CD14-positive monocyte (primary cell): ENCODE results near the gene EPHA10. TPM values are rescaled to one million over a fixed set of nuclear protein-coding genes. Genes with fewer than 3 reads are reported as not detected.

ENCODE experiments used
- DNase-seq, 3 donors: peaks; one replicate each; pipeline ENCODE4 v3.0.0-alpha.2; 2011 to 2022
- H2AFZ ChIP-seq: 2 replicates; pipeline ENCODE4 v1.6.0; 2012; ENCODE audit warnings: mild to moderate bottlenecking, low read depth, low read length, inconsistent platforms; ENCODE audit not compliant: insufficient read depth, poor library complexity, severe bottlenecking
- H3K27ac ChIP-seq, 2 donors: 1 replicate in 1 of 2; 2 replicates in 1 of 2; pipeline ENCODE4 v1.5.1; 2012 to 2013; ENCODE audit warnings: low read length in 2 of 2, control low read depth in 1 of 2, inconsistent platforms in 1 of 2, low read depth in 1 of 2, mild to moderate bottlenecking in 1 of 2
- H3K27me3 ChIP-seq, 2 donors: one replicate each; pipeline versions ENCODE4 v1.6.0 to v1.6.1; 2011 to 2013; ENCODE audit warnings: low read length in 2 of 2; ENCODE audit not compliant: control insufficient read depth in 2 of 2, insufficient read depth in 2 of 2
- H3K36me3 ChIP-seq, 2 donors: replicated peaks in 1 of 2; 1 replicate in 1 of 2; 2 replicates in 1 of 2; pipeline versions ENCODE4 v1.5.1 to v1.6.1; 2012 to 2013; ENCODE audit warnings: low read length in 2 of 2, control low read depth in 1 of 2, inconsistent platforms in 1 of 2, mild to moderate bottlenecking in 1 of 2; ENCODE audit not compliant: insufficient read depth in 2 of 2, control insufficient read depth in 1 of 2
- H3K4me1 ChIP-seq, 2 donors: 1 replicate in 1 of 2; 2 replicates in 1 of 2; pipeline versions ENCODE4 v1.5.1 to v1.6.1; 2012 to 2013; ENCODE audit warnings: low read length in 2 of 2, control low read depth in 1 of 2, inconsistent platforms in 1 of 2, mild to moderate bottlenecking in 1 of 2, moderate library complexity in 1 of 2; ENCODE audit not compliant: insufficient read depth in 2 of 2, control insufficient read depth in 1 of 2
- H3K4me2 ChIP-seq: replicated peaks from 2 replicates; pipeline ENCODE3; 2012; ENCODE audit warnings: low read length, moderate library complexity, mild to moderate bottlenecking; ENCODE audit not compliant: poor library complexity, severe bottlenecking; ENCODE audit errors: extremely low read depth
- H3K4me3 ChIP-seq, 3 experiments: fragments of 200-600 bp in 1 of 3; sonication (generic) in 1 of 3; replicated peaks in 1 of 3; 1 replicate in 2 of 3; 2 replicates in 1 of 3; pipeline ENCODE4 v1.5.1; 2011 to 2013; ENCODE audit warnings: low read length in 3 of 3, mild to moderate bottlenecking in 3 of 3, control low read depth in 2 of 3, low read depth in 2 of 3, inconsistent platforms in 1 of 3, moderate library complexity in 1 of 3
- H3K79me2 ChIP-seq: 2 replicates; pipeline ENCODE4 v1.6.0; 2012; ENCODE audit warnings: mild to moderate bottlenecking, control low read depth, inconsistent platforms, low read length, moderate library complexity; ENCODE audit not compliant: insufficient read depth
- H3K9ac ChIP-seq: 2 replicates; pipeline ENCODE4 v1.6.0; 2017; ENCODE audit warnings: low read length, mild to moderate bottlenecking; ENCODE audit not compliant: insufficient read depth, poor library complexity, severe bottlenecking
- H3K9me3 ChIP-seq, 2 donors: replicated peaks in 1 of 2; 1 replicate in 1 of 2; 2 replicates in 1 of 2; pipeline versions ENCODE4 v1.5.1 to v1.6.1; 2012 to 2013; ENCODE audit warnings: low read length in 2 of 2, control low read depth in 1 of 2; ENCODE audit not compliant: control insufficient read depth in 1 of 2, insufficient read depth in 1 of 2
- H4K20me1 ChIP-seq: 2 replicates; pipeline ENCODE4 v1.6.0; 2012; ENCODE audit warnings: mild to moderate bottlenecking, low read length, control low read depth, moderate library complexity; ENCODE audit not compliant: insufficient read depth
- H3K27ac Mint-ChIP-seq, 7 donors: one replicate each; pipeline ENCODE4 v1.8.0; 2020; ENCODE audit warnings: mild to moderate bottlenecking in 7 of 7, mixed read lengths in 7 of 7, moderate library complexity in 6 of 7, inconsistent platforms in 2 of 7
- H3K27me3 Mint-ChIP-seq, 3 donors: one replicate each; pipeline ENCODE4 v1.8.0; 2021 to 2022; ENCODE audit warnings: low read depth in 3 of 3, mild to moderate bottlenecking in 3 of 3, mixed read lengths in 3 of 3, moderate library complexity in 3 of 3, inconsistent platforms in 1 of 3
- H3K36me3 Mint-ChIP-seq, 2 donors: one replicate each; pipeline ENCODE4 v1.8.0; 2020; ENCODE audit warnings: mixed read lengths in 2 of 2, inconsistent platforms in 1 of 2, mild to moderate bottlenecking in 1 of 2
- H3K4me1 Mint-ChIP-seq: one replicate; pipeline ENCODE4 v1.8.0; 2020; ENCODE audit warnings: mild to moderate bottlenecking, mixed read lengths
- H3K4me3 Mint-ChIP-seq, 2 donors: one replicate each; pipeline ENCODE4 v1.8.0; 2020; ENCODE audit warnings: mild to moderate bottlenecking in 2 of 2, mixed read lengths in 2 of 2, moderate library complexity in 1 of 2
- H3K9me3 Mint-ChIP-seq, 7 donors: one replicate each; pipeline ENCODE4 v1.8.0; 2020 to 2022; ENCODE audit warnings: mixed read lengths in 7 of 7, mild to moderate bottlenecking in 6 of 7, moderate library complexity in 6 of 7, inconsistent platforms in 2 of 7
- WGBS: methylation state at CpG from one replicate; pipeline ENCODE4 v1.1.5; 2013; ENCODE audit warnings: missing lambda C conversion rate; ENCODE audit not compliant: insufficient coverage; 5-methylcytosine and 5-hydroxymethylcytosine counted together
- intact Hi-C, 2 donors: fragments of 100-400 bp; cut with micrococcal nuclease; formaldehyde crosslinking; loops; one replicate each; pipeline versions ENCODE4 v1.15.0 to v1.15.1; 2023
- polyA plus RNA-seq, 3 donors: library from polyadenylated mRNA; depleted of rRNA in 1 of 3; unstranded in 2 of 3; stranded (reverse) in 1 of 3; fragments of 300-500 nt in 2 of 3; fragments of >200 nt in 1 of 3; fragmentation: Illumina TruSeq in 2 of 3; gene quantifications; 1 replicate in 2 of 3; 2 replicates in 1 of 3; pipeline ENCODE4 v1.2.3, GENCODE V29; 2012 to 2021
- TF ChIP-seq, protein P1 (sequence below): fragments of 200-600 bp; IDR thresholded peaks from one replicate; pipeline ENCODE4 v1.8.0; 2022; ENCODE audit warnings: antibody characterized with exemption, mild to moderate bottlenecking

EPHA10 gene
- polyA plus RNA-seq, 3 donors = not detected

DNA sequence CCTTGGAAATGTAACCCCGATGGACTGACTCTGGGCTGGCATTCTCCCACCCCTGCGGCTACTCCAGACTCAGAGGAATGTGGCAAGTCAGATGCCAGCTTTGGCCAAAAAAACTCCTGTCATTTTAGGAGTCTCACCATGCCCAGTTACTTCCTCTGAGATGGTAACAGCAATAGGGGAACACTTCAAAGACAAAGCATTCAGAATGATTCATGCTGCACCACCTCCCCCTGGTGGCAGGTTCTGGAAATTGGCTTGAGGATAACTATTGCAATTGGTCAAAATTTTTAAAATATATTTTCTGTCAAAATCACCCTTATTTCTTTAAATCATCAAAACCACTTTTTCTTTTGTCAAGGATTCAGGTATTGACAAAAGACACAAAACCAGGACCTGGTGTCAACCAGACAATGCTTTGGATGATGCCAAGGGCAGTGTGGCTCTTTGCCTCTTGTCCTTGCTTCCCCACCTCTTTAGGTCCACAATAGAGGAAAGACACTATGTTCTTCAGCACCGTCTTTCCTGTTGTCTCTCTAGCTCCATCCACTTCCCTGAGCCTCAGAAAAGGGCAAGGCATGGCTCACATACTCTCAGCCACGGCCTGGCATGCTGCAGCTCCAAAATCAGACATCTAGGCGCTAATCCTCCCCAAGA is 82.5 kb downstream of the EPHA10 start:
- peak overlapping the region in 6 of 7 donors; percentile 30 to 81 (median 55) for H3K27ac Mint-ChIP-seq
- H3K4me1 ChIP-seq = peaks cover 2 to 5% of the 10 kb centered on the region in 2 donors
- no peak overlapping the region for H3K4me3 Mint-ChIP-seq
- peak overlapping the region; percentile 57 for H2AFZ ChIP-seq
- no peaks in the 10 kb centered on the region for H3K79me2 ChIP-seq
- H3K9ac ChIP-seq = no peak overlapping the region
- no peaks in the 10 kb centered on the region for H3K27me3 ChIP-seq
- 69% methylated on average over 4 of the region's 5 CpGs for WGBS
- H3K27ac ChIP-seq = peak overlapping the region in 1 of 2 donors; percentile 57
- H4K20me1 ChIP-seq = no peaks in the 10 kb centered on the region
- no peak overlapping the region for H3K4me3 ChIP-seq
- H3K9me3 ChIP-seq = no peaks in the 10 kb centered on the region
- H3K36me3 Mint-ChIP-seq = peaks cover 44 to 45% of the 10 kb centered on the region in 2 donors
- intact Hi-C loops = loop anchor here (2.0 to 10.0 kb wide), 3 partner anchors 166 to 228 kb away; no protein-coding TSS in a partner anchor
- TF ChIP-seq, protein P1, sequence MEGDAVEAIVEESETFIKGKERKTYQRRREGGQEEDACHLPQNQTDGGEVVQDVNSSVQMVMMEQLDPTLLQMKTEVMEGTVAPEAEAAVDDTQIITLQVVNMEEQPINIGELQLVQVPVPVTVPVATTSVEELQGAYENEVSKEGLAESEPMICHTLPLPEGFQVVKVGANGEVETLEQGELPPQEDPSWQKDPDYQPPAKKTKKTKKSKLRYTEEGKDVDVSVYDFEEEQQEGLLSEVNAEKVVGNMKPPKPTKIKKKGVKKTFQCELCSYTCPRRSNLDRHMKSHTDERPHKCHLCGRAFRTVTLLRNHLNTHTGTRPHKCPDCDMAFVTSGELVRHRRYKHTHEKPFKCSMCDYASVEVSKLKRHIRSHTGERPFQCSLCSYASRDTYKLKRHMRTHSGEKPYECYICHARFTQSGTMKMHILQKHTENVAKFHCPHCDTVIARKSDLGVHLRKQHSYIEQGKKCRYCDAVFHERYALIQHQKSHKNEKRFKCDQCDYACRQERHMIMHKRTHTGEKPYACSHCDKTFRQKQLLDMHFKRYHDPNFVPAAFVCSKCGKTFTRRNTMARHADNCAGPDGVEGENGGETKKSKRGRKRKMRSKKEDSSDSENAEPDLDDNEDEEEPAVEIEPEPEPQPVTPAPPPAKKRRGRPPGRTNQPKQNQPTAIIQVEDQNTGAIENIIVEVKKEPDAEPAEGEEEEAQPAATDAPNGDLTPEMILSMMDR = peak; percentile 91
- no peak overlapping the region for H3K4me2 ChIP-seq
- peaks cover 12% of the 10 kb centered on the region for H3K4me1 Mint-ChIP-seq
- no peaks in the 10 kb centered on the region for H3K27me3 Mint-ChIP-seq
- H3K9me3 Mint-ChIP-seq = peaks cover 0 to 2% (median 0%) of the 10 kb centered on the region in 7 donors
- DNase-seq = peak; percentile 70 to 79 (median 77)
- H3K36me3 ChIP-seq = peaks cover 27 to 50% of the 10 kb centered on the region in 2 donors

DNA sequence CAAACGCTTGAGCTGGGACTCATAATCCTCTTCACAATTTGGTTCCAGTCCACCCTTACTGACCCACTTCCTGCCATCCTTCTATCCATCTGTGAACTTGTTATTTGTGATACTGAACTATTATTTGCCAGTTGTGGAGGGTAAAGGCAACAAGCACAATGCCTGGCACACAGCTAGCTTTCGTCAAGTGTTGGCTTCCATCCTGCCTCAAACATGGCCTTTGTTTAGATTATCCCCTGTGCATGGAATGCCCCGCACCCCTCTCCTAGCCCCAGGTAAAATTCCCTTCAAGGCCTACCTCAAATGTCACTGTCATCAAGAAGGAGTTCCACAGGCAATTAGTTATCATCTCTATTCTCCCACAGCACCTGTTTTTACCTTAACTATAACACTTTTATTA is 84.0 kb downstream of the EPHA10 start:
- H3K27ac ChIP-seq = no peak overlapping the region
- no peak for DNase-seq
- intact Hi-C loops = loop anchor here (5.0 to 10.0 kb wide), 2 partner anchors 224 to 226 kb away; no protein-coding TSS in a partner anchor
- Mint-ChIP-seq H3K27ac (no peak overlapping the region), H3K9me3 (peaks cover 0 to 2% (median 0%) of the 10 kb centered on the region in 7 donors), H3K4me1 (peaks cover 25% of the 10 kb centered on the region), H3K27me3 (peaks cover 0 to 1% (median 0%) of the 10 kb centered on the region in 3 donors), H3K36me3 (peaks cover 34 to 35% of the 10 kb centered on the region in 2 donors), H3K4me3 (no peak overlapping the region)
- H3K4me3 ChIP-seq = no peak overlapping the region
- H2AFZ ChIP-seq = no peak overlapping the region
- H3K4me1 ChIP-seq = peaks cover 9 to 16% of the 10 kb centered on the region in 2 donors
- H3K79me2 ChIP-seq = no peaks in the 10 kb centered on the region
- H4K20me1 ChIP-seq = no peaks in the 10 kb centered on the region
- H3K36me3 ChIP-seq = peaks cover 18 to 41% of the 10 kb centered on the region in 2 donors
- H3K9ac ChIP-seq = no peak overlapping the region
- H3K9me3 ChIP-seq = no peaks in the 10 kb centered on the region
- H3K27me3 ChIP-seq = no peaks in the 10 kb centered on the region
- TF ChIP-seq, protein P1 = no peak
- no peak overlapping the region for H3K4me2 ChIP-seq
- 100% methylated on average over 2 of the region's 3 CpGs for WGBS
